GM20000 (cell line): ENCODE data around the gene PDE1C.

ENCODE experiments used
- DNase-seq: peaks from one replicate; pipeline ENCODE4 v3.0.0; 2012; ENCODE audit warnings: low spot score
- TF ChIP-seq, protein P1 (sequence below): IDR thresholded peaks from 2 replicates; pipeline ENCODE4 v1.5.1; 2012; ENCODE audit warnings: mild to moderate bottlenecking, control low read depth; ENCODE audit errors: extremely low read depth, missing control alignments

Gene PDE1C

DNA sequence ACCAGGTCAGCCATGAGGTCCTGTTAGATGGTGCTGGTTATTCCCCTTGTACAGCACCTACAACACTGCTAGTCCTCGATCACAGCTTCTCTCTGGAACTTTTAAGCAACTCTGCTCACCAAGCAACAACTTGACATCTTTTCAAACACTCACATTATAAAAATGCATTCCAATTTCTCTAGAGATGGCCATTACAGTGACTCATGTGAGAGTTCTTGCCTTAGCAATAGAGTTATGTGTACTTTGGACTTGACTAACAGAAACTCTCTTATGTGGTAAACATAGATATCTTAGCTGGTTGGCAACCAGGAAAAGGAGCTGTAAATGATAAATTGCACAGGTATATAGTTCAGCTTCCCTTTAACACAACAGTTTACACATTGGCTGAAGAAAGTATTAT, 122.2 kb downstream of the PDE1C start:
- DNase-seq, result no peak
- TF ChIP-seq, protein P1, sequence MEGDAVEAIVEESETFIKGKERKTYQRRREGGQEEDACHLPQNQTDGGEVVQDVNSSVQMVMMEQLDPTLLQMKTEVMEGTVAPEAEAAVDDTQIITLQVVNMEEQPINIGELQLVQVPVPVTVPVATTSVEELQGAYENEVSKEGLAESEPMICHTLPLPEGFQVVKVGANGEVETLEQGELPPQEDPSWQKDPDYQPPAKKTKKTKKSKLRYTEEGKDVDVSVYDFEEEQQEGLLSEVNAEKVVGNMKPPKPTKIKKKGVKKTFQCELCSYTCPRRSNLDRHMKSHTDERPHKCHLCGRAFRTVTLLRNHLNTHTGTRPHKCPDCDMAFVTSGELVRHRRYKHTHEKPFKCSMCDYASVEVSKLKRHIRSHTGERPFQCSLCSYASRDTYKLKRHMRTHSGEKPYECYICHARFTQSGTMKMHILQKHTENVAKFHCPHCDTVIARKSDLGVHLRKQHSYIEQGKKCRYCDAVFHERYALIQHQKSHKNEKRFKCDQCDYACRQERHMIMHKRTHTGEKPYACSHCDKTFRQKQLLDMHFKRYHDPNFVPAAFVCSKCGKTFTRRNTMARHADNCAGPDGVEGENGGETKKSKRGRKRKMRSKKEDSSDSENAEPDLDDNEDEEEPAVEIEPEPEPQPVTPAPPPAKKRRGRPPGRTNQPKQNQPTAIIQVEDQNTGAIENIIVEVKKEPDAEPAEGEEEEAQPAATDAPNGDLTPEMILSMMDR, result no peak

DNA sequence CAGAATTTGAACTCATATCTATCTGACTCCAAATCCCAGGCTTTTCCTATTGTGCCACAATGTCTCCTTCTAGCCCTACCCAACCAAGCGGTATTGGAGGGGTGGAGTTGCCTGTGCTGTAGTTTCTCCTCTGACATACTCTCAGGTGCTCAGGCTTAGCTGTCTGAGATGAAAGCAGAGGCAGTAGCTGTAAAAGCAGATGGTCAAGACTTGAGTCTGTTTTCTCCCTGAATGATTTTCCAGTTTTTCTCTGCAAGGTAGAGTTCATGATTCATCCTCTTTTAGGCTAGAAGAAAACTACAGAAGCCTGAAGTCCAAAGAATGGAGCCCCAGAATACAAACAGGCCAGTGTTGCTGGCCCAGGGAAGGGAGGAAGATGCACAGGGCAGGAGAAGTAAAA, 130.0 kb downstream of the PDE1C start:
- TF ChIP-seq, protein P1, result no peak
- no peak for DNase-seq

DNA sequence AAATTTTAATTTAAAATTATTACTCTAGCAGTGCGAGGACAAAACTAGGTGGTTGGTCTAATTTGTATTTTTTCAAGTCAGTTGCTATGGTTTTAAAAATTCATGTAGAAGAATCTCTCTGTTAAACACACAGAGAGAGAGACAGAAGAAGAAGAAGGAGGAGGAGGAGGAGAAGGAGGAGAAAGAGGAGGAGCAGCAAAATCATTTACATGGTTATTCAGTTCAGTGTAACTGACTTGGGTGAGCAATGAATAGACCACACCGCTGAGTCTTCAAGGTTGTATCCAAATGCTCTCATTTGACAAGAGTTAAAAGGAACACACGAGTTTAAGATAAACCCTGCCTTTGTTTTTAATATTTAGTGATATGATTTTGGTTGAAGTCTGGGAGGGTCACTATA, 131.1 kb downstream of the PDE1C start:
- DNase-seq, result no peak
- TF ChIP-seq, protein P1, result no peak

DNA sequence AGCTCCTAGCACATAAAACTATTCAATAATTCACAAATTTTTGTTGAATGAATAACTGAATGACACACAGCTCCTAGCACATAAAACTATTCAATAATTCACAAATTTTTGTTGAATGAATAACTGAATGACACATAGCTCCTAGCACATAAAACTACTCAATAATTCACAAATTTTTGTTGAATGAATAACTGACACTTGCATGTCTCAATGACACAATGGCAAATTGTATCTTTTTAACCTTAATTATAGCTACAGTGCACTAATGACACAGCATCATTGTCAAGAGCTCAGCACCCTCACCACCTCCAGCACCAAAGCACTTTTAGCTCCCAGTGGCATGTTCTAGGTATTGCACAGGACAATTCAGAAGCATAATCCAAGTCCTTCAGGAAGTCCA, 131.6 kb downstream of the PDE1C start:
- DNase-seq, result no peak
- TF ChIP-seq, protein P1, result no peak

DNA sequence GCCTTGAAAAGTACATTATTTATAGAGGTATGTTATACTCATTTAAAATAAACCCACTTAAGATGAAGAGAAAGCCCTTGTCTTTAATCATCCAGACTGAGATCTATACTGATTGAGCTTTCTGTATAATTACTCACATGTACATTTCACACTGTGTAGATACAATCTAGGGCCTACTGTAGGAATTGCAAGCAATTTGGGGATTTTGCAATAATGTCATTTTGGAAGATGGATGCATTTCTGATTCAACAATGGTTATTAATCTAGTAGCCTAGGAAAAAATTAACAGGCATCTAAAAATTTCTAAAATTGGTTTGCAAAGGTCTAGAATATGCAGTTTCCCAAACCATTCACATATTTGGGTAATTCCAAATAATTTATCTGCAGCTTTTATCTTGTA, 132.2 kb downstream of the PDE1C start:
- DNase-seq, result no peak
- TF ChIP-seq, protein P1, result no peak

DNA sequence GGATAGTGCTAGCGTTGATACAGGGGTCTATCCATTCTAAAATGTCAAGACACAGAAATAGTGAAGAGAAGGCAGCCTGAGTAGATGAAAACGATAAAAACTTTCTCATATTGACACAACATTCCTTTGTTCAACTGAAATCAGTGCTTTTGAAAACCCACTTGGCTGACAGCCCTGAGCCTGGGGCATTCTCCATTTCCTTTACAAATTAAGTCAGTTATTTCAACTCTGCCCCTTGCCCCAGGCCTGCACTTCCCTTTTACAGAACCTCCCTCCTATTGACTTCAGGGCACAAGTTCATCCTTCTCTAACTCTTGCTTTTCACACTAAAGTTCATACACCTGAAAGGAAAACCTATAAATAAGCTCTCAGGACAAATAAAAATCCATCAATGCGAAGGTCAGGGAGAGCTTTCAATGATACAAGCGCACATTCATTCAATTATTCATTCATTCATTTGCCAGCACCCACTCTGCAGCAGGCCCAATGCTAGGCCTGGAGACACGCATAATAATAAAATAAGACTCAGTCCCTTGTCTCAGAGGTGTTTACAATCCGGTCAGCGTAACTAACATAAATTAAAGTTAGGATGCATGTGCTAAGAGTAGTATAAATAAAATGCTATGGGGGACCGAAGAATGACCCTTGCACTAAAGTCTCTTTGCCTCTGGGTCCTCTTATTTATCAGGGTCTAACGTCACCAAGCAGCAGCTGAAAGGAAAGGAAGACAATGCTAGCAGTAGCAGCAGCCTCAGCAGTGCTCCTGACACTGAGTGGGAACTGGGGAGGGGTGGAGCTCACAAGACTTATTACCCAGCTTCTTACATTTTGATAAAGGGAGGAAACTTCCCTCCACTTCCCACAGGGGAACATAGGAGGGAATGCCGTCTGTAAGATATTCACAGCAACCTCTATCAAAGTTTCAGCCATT, 134.8 kb downstream of the PDE1C start:
- TF ChIP-seq, protein P1, result no peak
- DNase-seq, result no peak

DNA sequence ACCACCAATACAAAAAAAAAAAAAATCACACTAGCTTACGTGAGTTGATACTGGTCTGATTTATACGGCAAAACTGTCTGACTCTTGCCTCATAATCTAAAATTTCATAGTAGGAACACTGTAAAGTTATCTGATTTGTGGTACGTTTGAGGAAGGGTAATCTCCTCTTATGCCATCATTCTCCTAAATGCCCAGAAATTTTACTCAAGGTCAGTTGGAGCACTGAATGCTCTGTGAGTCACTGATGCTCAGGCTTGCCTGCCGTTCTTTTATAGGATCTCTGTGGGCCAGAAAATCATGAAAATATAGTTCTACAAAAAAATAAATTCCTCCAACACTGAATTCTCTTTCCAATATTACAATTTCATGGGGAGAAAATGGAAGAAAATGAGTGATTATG, 135.7 kb downstream of the PDE1C start:
- DNase-seq, result no peak
- TF ChIP-seq, protein P1, result no peak
